Upper lobe of right lung (tissue), 1 donor: ENCODE data around the gene PARD3. TPM values are rescaled to one million over a fixed set of nuclear protein-coding genes. Genes with fewer than 3 reads are reported as not detected.
"Not testable (repeated sequence)": the region's sequence is repeated elsewhere in the genome, so short reads cannot be mapped to it uniquely, and the experiment has no call there.

Source experiments
- ATAC-seq: fragments of 200-7000 bp; cut with Tn5 transposase; one replicate; pipeline ENCODE4 v1.9.1; 2020; ENCODE audit warnings: mild to moderate bottlenecking, moderate library complexity
- DNase-seq: peaks from one replicate; pipeline ENCODE4 v3.0.0-alpha.2; 2020
- H3K27ac ChIP-seq: fragments of 200-600 bp; one replicate; pipeline ENCODE4 v1.8.0; 2022
- H3K27me3 ChIP-seq: fragments of 200-600 bp; one replicate; pipeline ENCODE4 v1.8.0; 2022; ENCODE audit warnings: mild to moderate bottlenecking
- H3K36me3 ChIP-seq: fragments of 200-600 bp; one replicate; pipeline ENCODE4 v1.8.0; 2022
- H3K4me1 ChIP-seq: fragments of 200-600 bp; one replicate; pipeline ENCODE4 v1.8.0; 2022
- H3K4me3 ChIP-seq: fragments of 200-600 bp; one replicate; pipeline ENCODE4 v1.8.0; 2022; ENCODE audit warnings: mild to moderate bottlenecking
- H3K9me3 ChIP-seq: fragments of 200-600 bp; one replicate; pipeline ENCODE4 v1.8.0; 2022
- CTCF ChIP-seq: fragments of 200-600 bp; IDR thresholded peaks from one replicate; pipeline ENCODE4 v1.8.0; 2022; ENCODE audit warnings: antibody characterized with exemption
- intact Hi-C: fragments of 100-400 bp; cut with DNase I; formaldehyde crosslinking; loops from one replicate; pipeline ENCODE4 v1.11.0; 2022
- total RNA-seq: library from RNA; stranded (reverse); fragmentation: NEBNext Ultra II Directional; extraction: Animal tissue kit (Norgen Biotek cat#: 25700); gene quantifications from one replicate; pipeline ENCODE4 v1.2.1, GENCODE V29; 2021
- donor health status: DM: no; HTN: yes; CAD: no; lungs with severe emphysema.

The PARD3 gene
- total RNA-seq, 1 donor from 2014 or later, result 38.5 TPM

GRCh38 chr10:34753014-34753757 is 61.9 kb downstream of the PARD3 start:
- peaks cover 25% of the 10 kb centered on the region for H3K4me1 ChIP-seq
- H3K27ac ChIP-seq, result no peak overlapping the region
- intact Hi-C loops, result no loop called here
- no peak overlapping the region for H3K4me3 ChIP-seq
- TF ChIP-seq CTCF, result no peak
- no peak for ATAC-seq
- H3K36me3 ChIP-seq, result no peaks in the 10 kb centered on the region
- no peaks in the 10 kb centered on the region for H3K9me3 ChIP-seq
- DNase-seq, result no peak
- H3K27me3 ChIP-seq, result no peaks in the 10 kb centered on the region

- Histone ChIP-seq H3K9me3 (no peaks in the 10 kb centered on the region), H3K27ac (no peak overlapping the region), H3K4me3 (no peak overlapping the region), H3K36me3 (no peaks in the 10 kb centered on the region), H3K27me3 (no peaks in the 10 kb centered on the region), H3K4me1 (peaks cover 25% of the 10 kb centered on the region)
- intact Hi-C loops, result no loop called here
- DNase-seq (no peak), ATAC-seq (no peak)
- no peak for TF ChIP-seq CTCF
These were observed 63.8 kb downstream of the PARD3 start for GRCh38 chr10:34751272-34751671.

- intact Hi-C loops, H3K27ac ChIP-seq, H3K36me3 ChIP-seq, H3K4me3 ChIP-seq, ATAC-seq, DNase-seq, H3K9me3 ChIP-seq, H3K27me3 ChIP-seq: not testable (repeated sequence)
- H3K4me1 ChIP-seq, result peaks cover 25% of the 10 kb centered on the region
These were observed 64.3 kb downstream of the PARD3 start for GRCh38 chr10:34750795-34751194.

GRCh38 chr10:34748767-34749166 is 66.3 kb downstream of the PARD3 start:
- no peak overlapping the region for H3K27ac ChIP-seq
- no peaks in the 10 kb centered on the region for H3K27me3 ChIP-seq
- H3K36me3 ChIP-seq, result no peaks in the 10 kb centered on the region
- ATAC-seq (no peak), DNase-seq (no peak)
- TF ChIP-seq CTCF, result no peak
- no peak overlapping the region for H3K4me3 ChIP-seq
- peaks cover 13% of the 10 kb centered on the region for H3K4me1 ChIP-seq
- intact Hi-C loops, result no loop called here
- no peaks in the 10 kb centered on the region for H3K9me3 ChIP-seq

- Histone ChIP-seq H3K9me3 (no peaks in the 10 kb centered on the region), H3K27ac (no peak overlapping the region), H3K4me3 (no peak overlapping the region), H3K27me3 (no peaks in the 10 kb centered on the region), H3K4me1 (peaks cover 9% of the 10 kb centered on the region), H3K36me3 (no peaks in the 10 kb centered on the region)
- intact Hi-C loops, result no loop called here
- TF ChIP-seq CTCF, result no peak
- DNase-seq (no peak), ATAC-seq (peak; percentile 55)
These were observed 66.7 kb downstream of the PARD3 start for GRCh38 chr10:34748357-34748756.

- H3K27me3 ChIP-seq, result no peaks in the 10 kb centered on the region
- H3K4me3 ChIP-seq, result no peak overlapping the region
- DNase-seq (no peak), ATAC-seq (peak; percentile 68)
- H3K9me3 ChIP-seq, result no peaks in the 10 kb centered on the region
- intact Hi-C loops, result no loop called here
- H3K27ac ChIP-seq, result no peak overlapping the region
- H3K4me1 ChIP-seq, result no peaks in the 10 kb centered on the region
- TF ChIP-seq CTCF, result no peak
- H3K36me3 ChIP-seq, result no peaks in the 10 kb centered on the region
These were observed 69.0 kb downstream of the PARD3 start for GRCh38 chr10:34746094-34746493.
